KMS-11 (cell line): ENCODE measurements around the gene GLB1L3.

ENCODE experiments used
- H2AFZ ChIP-seq: fragments of 200-600 bp; sonication (generic); 2 replicates; pipeline ENCODE4 v1.6.1; 2016; ENCODE audit warnings: antibody characterized with exemption, mixed run types, low read depth
- H3K27ac ChIP-seq: fragments of 200-600 bp; sonication (generic); 2 replicates; pipeline ENCODE4 v1.6.1; 2016; ENCODE audit warnings: mild to moderate bottlenecking, mixed run types
- H3K27me3 ChIP-seq: fragments of 200-600 bp; sonication (generic); 2 replicates; pipeline ENCODE4 v1.6.1; 2017; ENCODE audit warnings: mild to moderate bottlenecking, low read depth, mixed run types, moderate library complexity; ENCODE audit not compliant: insufficient read depth
- H3K36me3 ChIP-seq: fragments of 200-600 bp; sonication (generic); 2 replicates; pipeline ENCODE4 v1.6.1; 2017; ENCODE audit warnings: mild to moderate bottlenecking, mixed run types; ENCODE audit not compliant: insufficient read depth
- H3K4me1 ChIP-seq: fragments of 200-600 bp; sonication (generic); 2 replicates; pipeline ENCODE4 v1.6.1; 2016; ENCODE audit warnings: mild to moderate bottlenecking, low read depth, mixed run types; ENCODE audit not compliant: poor library complexity, severe bottlenecking
- H3K4me2 ChIP-seq: fragments of 200-600 bp; sonication (generic); 2 replicates; pipeline ENCODE4 v1.7.0; 2016; ENCODE audit warnings: mild to moderate bottlenecking, mixed run types
- H3K4me3 ChIP-seq: fragments of 200-600 bp; sonication (generic); IDR thresholded peaks from 2 replicates; pipeline ENCODE4 v1.6.1; 2017; ENCODE audit warnings: low read depth, low read length, mixed read lengths; ENCODE audit not compliant: insufficient read depth
- H3K79me2 ChIP-seq: fragments of 200-600 bp; sonication (generic); 2 replicates; pipeline ENCODE4 v1.6.1; 2016; ENCODE audit warnings: low read depth, mixed run types; ENCODE audit not compliant: insufficient read depth
- H3K9ac ChIP-seq: fragments of 200-600 bp; sonication (generic); 2 replicates; pipeline ENCODE4 v1.6.1; 2016; ENCODE audit warnings: mild to moderate bottlenecking, mixed run types
- H4K20me1 ChIP-seq: fragments of 200-600 bp; sonication (generic); 2 replicates; pipeline ENCODE4 v1.6.1; 2016; ENCODE audit warnings: mild to moderate bottlenecking, mixed run types; ENCODE audit not compliant: insufficient read depth
- TF ChIP-seq, protein P1 (sequence below): fragments of 200-600 bp; sonication (generic); conservative IDR thresholded peaks from 2 replicates; pipeline ENCODE4 v1.6.1; 2017; ENCODE audit warnings: low read depth, mild to moderate bottlenecking, antibody characterized with exemption, low read length, moderate library complexity, mixed read lengths

Gene GLB1L3

DNA sequence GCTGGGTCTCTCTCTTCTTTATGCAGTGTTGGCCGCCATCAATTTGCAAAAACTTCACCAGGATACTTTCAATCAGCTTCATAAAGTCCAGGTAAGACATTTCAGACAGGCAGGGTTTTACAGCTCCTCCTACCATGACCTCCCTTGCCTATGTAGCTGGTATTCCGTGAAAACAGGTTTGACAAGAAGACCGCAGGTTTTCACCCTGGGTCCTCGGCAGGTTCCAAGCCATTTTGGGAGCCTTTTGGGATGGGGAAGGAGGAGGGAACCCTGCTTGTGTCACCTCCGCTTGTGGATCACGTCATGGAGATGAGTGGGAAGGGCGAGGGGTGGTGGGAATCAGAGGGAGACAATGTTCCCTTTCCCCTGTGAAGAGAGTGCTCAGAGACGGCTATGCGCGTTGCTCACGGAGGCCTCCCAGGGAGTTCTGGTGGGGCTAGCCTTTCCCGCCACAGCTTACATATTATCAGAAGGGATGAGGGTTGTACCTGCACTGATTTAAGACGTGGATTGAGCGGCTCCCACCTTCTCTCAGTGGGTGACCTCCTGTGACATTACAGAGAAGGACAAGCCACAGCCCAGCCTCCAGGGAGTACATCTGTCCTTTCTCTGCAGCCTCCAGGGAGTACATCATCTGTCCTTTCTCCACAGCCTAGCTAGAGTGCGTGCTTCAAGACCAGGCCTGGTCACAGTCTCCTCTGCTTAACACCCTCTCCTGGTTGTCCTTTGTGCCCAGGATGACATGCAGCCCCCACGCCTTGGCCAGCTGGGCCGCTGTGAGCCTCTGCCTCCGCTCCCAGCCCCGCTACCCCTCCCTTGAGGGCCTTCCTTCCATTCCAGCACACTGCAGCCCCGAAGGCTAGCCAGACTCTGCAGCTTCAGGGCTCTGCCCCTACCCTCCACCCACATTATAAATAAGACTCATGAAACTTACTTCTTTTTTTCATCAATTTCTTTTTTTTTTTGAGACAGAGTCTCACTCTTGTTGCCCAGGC lies 17.2 kb downstream of the GLB1L3 start:
- TF ChIP-seq, protein P1, sequence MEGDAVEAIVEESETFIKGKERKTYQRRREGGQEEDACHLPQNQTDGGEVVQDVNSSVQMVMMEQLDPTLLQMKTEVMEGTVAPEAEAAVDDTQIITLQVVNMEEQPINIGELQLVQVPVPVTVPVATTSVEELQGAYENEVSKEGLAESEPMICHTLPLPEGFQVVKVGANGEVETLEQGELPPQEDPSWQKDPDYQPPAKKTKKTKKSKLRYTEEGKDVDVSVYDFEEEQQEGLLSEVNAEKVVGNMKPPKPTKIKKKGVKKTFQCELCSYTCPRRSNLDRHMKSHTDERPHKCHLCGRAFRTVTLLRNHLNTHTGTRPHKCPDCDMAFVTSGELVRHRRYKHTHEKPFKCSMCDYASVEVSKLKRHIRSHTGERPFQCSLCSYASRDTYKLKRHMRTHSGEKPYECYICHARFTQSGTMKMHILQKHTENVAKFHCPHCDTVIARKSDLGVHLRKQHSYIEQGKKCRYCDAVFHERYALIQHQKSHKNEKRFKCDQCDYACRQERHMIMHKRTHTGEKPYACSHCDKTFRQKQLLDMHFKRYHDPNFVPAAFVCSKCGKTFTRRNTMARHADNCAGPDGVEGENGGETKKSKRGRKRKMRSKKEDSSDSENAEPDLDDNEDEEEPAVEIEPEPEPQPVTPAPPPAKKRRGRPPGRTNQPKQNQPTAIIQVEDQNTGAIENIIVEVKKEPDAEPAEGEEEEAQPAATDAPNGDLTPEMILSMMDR: no peak
- Histone ChIP-seq H3K4me3 (no peak overlapping the region), H3K27me3 (no peaks in the 10 kb centered on the region), H3K4me1 (no peaks in the 10 kb centered on the region), H4K20me1 (no peaks in the 10 kb centered on the region), H2AFZ (no peak overlapping the region), H3K4me2 (no peak overlapping the region), H3K36me3 (no peaks in the 10 kb centered on the region), H3K27ac (no peak overlapping the region), H3K79me2 (no peaks in the 10 kb centered on the region), H3K9ac (no peak overlapping the region)

DNA sequence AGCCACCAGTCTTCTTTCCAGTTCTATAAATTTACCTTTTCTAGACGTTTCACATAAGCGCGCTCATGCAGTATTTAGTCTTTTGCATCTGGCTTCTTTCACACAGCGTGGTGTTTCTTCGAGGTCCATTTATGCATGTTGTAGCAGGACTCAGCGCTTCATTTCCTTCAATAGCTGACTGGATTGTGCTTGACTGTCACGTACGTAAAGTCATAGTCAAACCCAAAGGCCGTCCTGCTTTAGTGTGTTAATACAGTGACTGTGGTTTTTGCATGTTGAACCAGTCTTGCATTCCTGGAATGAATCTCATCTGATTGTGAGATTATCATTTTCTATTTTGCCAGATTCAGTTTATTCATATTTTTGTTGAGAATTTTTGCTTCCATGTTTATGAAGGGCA lies 18.5 kb downstream of the GLB1L3 start:
- Histone ChIP-seq H3K4me1 (no peaks in the 10 kb centered on the region), H3K4me3 (no peak overlapping the region), H3K36me3 (no peaks in the 10 kb centered on the region), H3K4me2 (no peak overlapping the region), H3K27ac (no peak overlapping the region), H3K27me3 (no peaks in the 10 kb centered on the region), H3K9ac (no peak overlapping the region), H2AFZ (no peak overlapping the region), H3K79me2 (no peaks in the 10 kb centered on the region), H4K20me1 (no peaks in the 10 kb centered on the region)
- TF ChIP-seq, protein P1: no peak

DNA sequence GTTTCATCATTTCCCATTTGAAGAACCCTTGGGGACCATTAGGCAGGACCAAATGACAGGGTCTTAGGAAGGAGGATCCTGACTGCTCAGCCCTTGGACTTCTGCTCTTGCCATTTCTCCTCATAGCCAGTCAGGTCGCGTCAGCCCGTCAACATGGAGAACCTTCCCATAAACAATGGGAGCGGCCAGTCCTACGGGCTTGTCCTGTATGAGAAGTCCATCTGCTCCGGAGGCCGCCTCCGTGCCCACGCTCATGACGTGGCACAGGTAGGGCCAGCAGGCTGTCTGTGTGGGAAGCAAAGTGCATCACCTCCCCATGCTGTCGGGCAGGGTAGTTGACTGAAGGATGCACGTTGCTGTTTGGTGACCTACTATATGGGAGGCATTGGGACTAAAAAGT lies 36.0 kb downstream of the GLB1L3 start:
- TF ChIP-seq, protein P1: no peak
- H3K27ac ChIP-seq: no peak overlapping the region
- H2AFZ ChIP-seq: no peak overlapping the region
- no peak overlapping the region for H3K9ac ChIP-seq
- H4K20me1 ChIP-seq: no peaks in the 10 kb centered on the region
- no peaks in the 10 kb centered on the region for H3K27me3 ChIP-seq
- H3K4me1 ChIP-seq: no peaks in the 10 kb centered on the region
- no peaks in the 10 kb centered on the region for H3K36me3 ChIP-seq
- no peak overlapping the region for H3K4me3 ChIP-seq
- no peak overlapping the region for H3K4me2 ChIP-seq
- H3K79me2 ChIP-seq: no peaks in the 10 kb centered on the region

DNA sequence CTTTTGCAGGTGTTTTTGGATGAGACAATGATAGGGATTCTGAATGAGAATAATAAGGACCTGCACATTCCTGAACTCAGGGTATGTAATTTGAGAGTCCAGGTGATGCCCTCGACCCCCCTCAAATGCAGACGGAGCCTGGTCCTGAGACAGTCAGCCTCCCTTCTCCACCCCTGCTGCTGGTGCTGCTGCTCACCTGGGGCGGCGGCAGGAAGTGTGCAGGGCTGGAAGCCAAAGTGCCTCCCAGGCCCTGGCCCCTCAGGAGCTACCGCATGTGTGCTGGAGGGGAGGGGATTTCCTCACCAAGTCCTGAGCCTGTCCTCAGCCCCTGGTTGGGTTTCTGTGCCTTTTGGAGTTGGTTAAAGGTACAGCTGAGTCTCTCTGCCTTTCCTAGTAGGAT lies 36.6 kb downstream of the GLB1L3 start:
- no peaks in the 10 kb centered on the region for H3K4me1 ChIP-seq
- H4K20me1 ChIP-seq: no peaks in the 10 kb centered on the region
- no peak overlapping the region for H3K4me2 ChIP-seq
- TF ChIP-seq, protein P1: no peak
- no peaks in the 10 kb centered on the region for H3K27me3 ChIP-seq
- no peak overlapping the region for H3K4me3 ChIP-seq
- H3K79me2 ChIP-seq: no peaks in the 10 kb centered on the region
- no peak overlapping the region for H3K9ac ChIP-seq
- no peak overlapping the region for H3K27ac ChIP-seq
- no peaks in the 10 kb centered on the region for H3K36me3 ChIP-seq
- H2AFZ ChIP-seq: no peak overlapping the region
